GM12874 (cell line): Measurements from ENCODE around the gene GLI2.

Experiments
- CTCF ChIP-seq: IDR thresholded peaks from 2 replicates; pipeline ENCODE4 v1.5.1; 2011; ENCODE audit warnings: low read depth, mild to moderate bottlenecking, control low read depth, low read length, moderate library complexity; ENCODE audit not compliant: insufficient read depth

Gene GLI2

GRCh38 chr2:120732506-120733237 is 3.0 kb upstream of the GLI2 start:
- no peak for TF ChIP-seq CTCF

GRCh38 chr2:120733238-120733932 is 2.3 kb upstream of the GLI2 start:
- TF ChIP-seq CTCF: no peak

GRCh38 chr2:120734930-120735651 is 577 bp upstream of the GLI2 start:
- no peak for TF ChIP-seq CTCF

GRCh38 chr2:120736202-120736623 is 545 bp downstream of the GLI2 start:
- TF ChIP-seq CTCF: no peak

GRCh38 chr2:120736624-120737339 is 1.1 kb downstream of the GLI2 start:
- no peak for TF ChIP-seq CTCF

- no peak for TF ChIP-seq CTCF
Measured at GRCh38 chr2:120737340-120738101, 1.9 kb downstream of the GLI2 start.
